HepG2 (cell line): ENCODE results near the gene URI1. TPM values are rescaled to one million over a fixed set of nuclear protein-coding genes. Genes with fewer than 3 reads are reported as not detected.

Source experiments
- ATAC-seq: fragments of 200-7000 bp; cut with Tn5 transposase; 3 replicates; pipeline ENCODE4 v1.9.1; 2020; ENCODE audit warnings: mild to moderate bottlenecking, moderate library complexity
- BruUV-seq: library from RNA; stranded (reverse); fragments of 400-500 nt; replicated peaks from 2 replicates; lab custom pipeline; 2021; lab: Mats Ljungman, UMichigan
- CTCF ChIA-PET: fragments of 300-600 bp; formaldehyde crosslinking; extraction: SDS; loops from one replicate; lab custom pipeline; 2021; ENCODE audit warnings: low total read pairs, inconsistent platforms, low intra/inter-chr PET ratio; lab: Yijun Ruan, JAX
- POLR2A ChIA-PET: fragments of 350-600 bp; sonication (Branson Sonifier 250); formaldehyde crosslinking; loops from one replicate; lab custom pipeline; 2020; ENCODE audit warnings: antibody characterized with exemption, inconsistent platforms; lab: Yijun Ruan, JAX
- DNase-seq: peaks from one replicate; pipeline ENCODE4 v3.0.0-alpha.2; 2015; ENCODE audit warnings: low spot score
- FAIRE-seq: peaks from 3 replicates; lab custom pipeline; 2011; peaks lifted over from hg19 to GRCh38; lab: Jason Lieb, UNC
- H2AFZ ChIP-seq: one replicate; pipeline ENCODE4 v1.6.1; 2011; ENCODE audit warnings: low read length, inconsistent platforms
- H3K27ac ChIP-seq: fragments of 300-600 bp; 3 replicates; pipeline ENCODE4 v1.8.0; 2011; ENCODE audit warnings: mixed run types, mild to moderate bottlenecking, mixed read lengths, low read length, inconsistent platforms; ENCODE audit not compliant: insufficient read depth; ENCODE audit errors: extremely low read length
- H3K27me3 ChIP-seq, 2 experiments: fragments of 200-600 bp in 1 of 2; 2 replicates in 1 of 2; 3 replicates in 1 of 2; pipeline versions ENCODE4 v1.6.0 to v1.8.0; 2011; ENCODE audit warnings: low read length in 2 of 2, mild to moderate bottlenecking in 2 of 2, moderate library complexity in 2 of 2, inconsistent platforms in 1 of 2; ENCODE audit not compliant: insufficient read depth in 2 of 2, control insufficient read depth in 1 of 2
- H3K36me3 ChIP-seq, 2 experiments: fragments of 200-600 bp in 1 of 2; replicated peaks in 1 of 2; 2 replicates in 1 of 2; 3 replicates in 1 of 2; pipeline versions ENCODE4 v1.5.1 to v1.8.0; 2011; ENCODE audit warnings: low read length in 2 of 2, inconsistent platforms in 1 of 2; ENCODE audit not compliant: insufficient read depth in 2 of 2, control insufficient read depth in 1 of 2
- H3K4me1 ChIP-seq: 2 replicates; pipeline ENCODE4 v1.5.1; 2012; ENCODE audit warnings: low read length, inconsistent platforms; ENCODE audit not compliant: insufficient read depth
- H3K4me2 ChIP-seq: 2 replicates; pipeline ENCODE4 v1.6.0; 2011; ENCODE audit warnings: low read depth, low read length, inconsistent platforms
- H3K4me3 ChIP-seq, 3 experiments: fragments of 200-600 bp in 1 of 3; sonication (generic), shearing (Covaris generic) in 1 of 3; replicated peaks in 1 of 3; 2 replicates each; pipeline ENCODE4 v1.5.1; 2011 to 2016; ENCODE audit warnings: low read length in 3 of 3, inconsistent platforms in 2 of 3, low read depth in 2 of 3, mild to moderate bottlenecking in 2 of 3, control low read depth in 1 of 3, mixed read lengths in 1 of 3; ENCODE audit not compliant: insufficient read depth in 1 of 3
- H3K79me2 ChIP-seq: one replicate; pipeline ENCODE4 v1.6.1; 2011; ENCODE audit warnings: low read length, inconsistent platforms; ENCODE audit not compliant: insufficient read depth
- H3K9ac ChIP-seq: 2 replicates; pipeline ENCODE4 v1.6.0; 2011; ENCODE audit warnings: mild to moderate bottlenecking, low read depth, low read length, inconsistent platforms; ENCODE audit not compliant: insufficient read depth
- H3K9me3 ChIP-seq: 2 replicates; pipeline ENCODE4 v1.5.1; 2012; ENCODE audit warnings: mild to moderate bottlenecking, low read length
- H4K20me1 ChIP-seq: 2 replicates; pipeline ENCODE4 v1.6.0; 2011; ENCODE audit warnings: inconsistent platforms, mild to moderate bottlenecking, low read length, moderate library complexity; ENCODE audit not compliant: insufficient read depth
- CTCF ChIP-seq: sonication (generic); formaldehyde crosslinking; IDR thresholded peaks from 2 replicates; pipeline ENCODE4 v1.5.0; 2020; ENCODE audit warnings: mild to moderate bottlenecking, missing genetic modification reagents, moderate library complexity
- MAFF ChIP-seq: IDR thresholded peaks from 2 replicates; pipeline ENCODE4 v1.6.1; 2011; ENCODE audit warnings: low read depth, low read length, improper control_type of control experiment
- MAFK ChIP-seq, 2 experiments: IDR thresholded peaks in 1 of 2; conservative IDR thresholded peaks in 1 of 2; 2 replicates each; pipeline ENCODE4 v1.6.1; 2011; ENCODE audit warnings: improper control_type of control experiment in 2 of 2, low read length in 2 of 2
- STAG1 ChIP-seq: sonication (generic); formaldehyde crosslinking; IDR thresholded peaks from 2 replicates; pipeline ENCODE4 v1.4.0; 2020; ENCODE audit warnings: missing genetic modification reagents
- THRA ChIP-seq: sonication (generic); formaldehyde crosslinking; IDR thresholded peaks from 2 replicates; pipeline ENCODE4 v1.4.0; 2020; ENCODE audit warnings: missing genetic modification reagents, borderline replicate concordance
- ZIK1 ChIP-seq: sonication (generic); formaldehyde crosslinking; IDR thresholded peaks from 2 replicates; pipeline ENCODE4 v1.5.0; 2020; ENCODE audit warnings: mild to moderate bottlenecking, low read depth, missing genetic modification reagents, borderline replicate concordance
- WGBS: methylation state at CpG from one replicate; pipeline ENCODE4 v1.1.6; 2017; ENCODE audit warnings: low lambda C conversion rate; 5-methylcytosine and 5-hydroxymethylcytosine counted together
- in situ Hi-C: cut with HindIII; loops from 2 replicates; pipeline ENCODE4 v1.10.0; 2017; ENCODE audit warnings: low pct_unique_long_range_greater_than_20kb; ENCODE audit not compliant: extremely low pct_ligation_motif_present
- intact Hi-C: fragments of 100-400 bp; cut with micrococcal nuclease; formaldehyde crosslinking; loops from one replicate; pipeline ENCODE4 v1.10.0; 2022; ENCODE audit not compliant: unreplicated experiment
- polyA plus RNA-seq, 8 experiments: library from polyadenylated mRNA; depleted of rRNA in 3 of 8; stranded (reverse) in 7 of 8; unstranded in 1 of 8; fragments of >200 nt; fragmentation: Illumina TruSeq in 4 of 8; extraction: Trizol in 4 of 8; gene quantifications; 2 replicates each; pipeline versions ENCODE4 v1.2.1 to v1.2.3, GENCODE V29; 2011 to 2016; ENCODE audit warnings: low read depth in 4 of 8, missing spikeins in 1 of 8, mixed read lengths in 1 of 8; ENCODE audit not compliant: insufficient read depth in 1 of 8
- total RNA-seq, 5 experiments: library from RNA; depleted of rRNA; stranded (reverse); fragments of >200 nt; fragmentation: Illumina TruSeq; extraction: Trizol; gene quantifications; 2 replicates each; pipeline ENCODE4 v1.2.3, GENCODE V29; 2016; ENCODE audit warnings: low read depth in 1 of 5
- TF ChIP-seq, protein P1 (sequence below): sonication (generic); formaldehyde crosslinking; IDR thresholded peaks from 2 replicates; pipeline ENCODE4 v1.8.0; 2022; ENCODE audit warnings: mild to moderate bottlenecking, missing genetic modification reagents; ENCODE audit not compliant: insufficient replicate concordance

Gene URI1
- total and polyA plus RNA-seq, 2 of the 13 experiments (the other 11 are each of a cell fraction or from before 2014, with no cell fraction given): 43.6 to 67.9 TPM

GRCh38 chr19:30044273-30045248 lies 102.5 kb downstream of the URI1 start:
- no peak overlapping the region for H3K27ac ChIP-seq
- ChIA-PET CTCF (no interaction called here), POLR2A (no interaction called here)
- H3K27me3 ChIP-seq: no peaks in the 10 kb centered on the region
- no peaks in the 10 kb centered on the region for H3K9me3 ChIP-seq
- in situ Hi-C loops (no loop called here), intact Hi-C loops (no loop called here)
- no peak overlapping the region for H3K4me2 ChIP-seq
- no peak for TF ChIP-seq ZIK1 (CRISPR knock-in tag)
- H3K79me2 ChIP-seq: no peaks in the 10 kb centered on the region
- H3K4me1 ChIP-seq: no peaks in the 10 kb centered on the region
- H2AFZ ChIP-seq: no peak overlapping the region
- BruUV-seq: no TSS peak
- no peak for DNase-seq
- H3K36me3 ChIP-seq: no peaks in the 10 kb centered on the region
- H3K4me3 ChIP-seq: no peak overlapping the region
- 95% methylated on average over 13 of the region's 13 CpGs for WGBS
- no peak for FAIRE-seq
- no peak overlapping the region for H3K9ac ChIP-seq
- H4K20me1 ChIP-seq: no peaks in the 10 kb centered on the region
- ATAC-seq: no peak

DNA sequence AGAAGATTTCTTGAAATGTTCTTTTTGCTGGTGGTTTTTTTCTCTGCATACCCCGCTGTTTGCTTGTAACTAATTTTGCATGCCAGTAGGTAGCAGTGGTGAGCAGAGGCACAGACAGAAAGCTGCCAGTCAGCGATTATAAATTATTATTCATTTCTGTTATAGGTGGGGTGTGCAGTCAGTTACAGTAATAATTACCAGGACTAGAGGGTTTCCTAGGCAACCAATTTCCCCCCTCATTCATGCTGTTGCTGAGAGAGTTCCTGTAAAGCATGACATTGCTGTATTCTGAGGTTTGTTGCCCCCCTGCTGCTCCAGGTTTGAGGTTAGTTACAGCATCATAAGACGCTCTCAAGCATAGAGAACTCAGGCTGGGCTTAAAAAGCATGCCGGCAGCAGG lies 104.5 kb downstream of the URI1 start:
- Histone ChIP-seq H2AFZ (no peak overlapping the region), H3K36me3 (no peaks in the 10 kb centered on the region), H3K27me3 (no peaks in the 10 kb centered on the region), H3K79me2 (no peaks in the 10 kb centered on the region), H3K4me1 (no peaks in the 10 kb centered on the region)
- 85% methylated on average over 4 of the region's 4 CpGs for WGBS
- no peak for FAIRE-seq
- in situ Hi-C loops: no loop called here
- no peak for TF ChIP-seq THRA (CRISPR knock-in tag)
- TF ChIP-seq MAFK (conservative IDR thresholded peaks at IDR 0.05 in 1 of 2, IDR thresholded peaks at IDR 0.05 in 1 of 2; ENCODE audit: low read length in 2 of 2): peak; percentile 71 to 84
- TF ChIP-seq CTCF: peak; percentile 30; the same call in 1 of the 2 replicates
- TF ChIP-seq, protein P1, sequence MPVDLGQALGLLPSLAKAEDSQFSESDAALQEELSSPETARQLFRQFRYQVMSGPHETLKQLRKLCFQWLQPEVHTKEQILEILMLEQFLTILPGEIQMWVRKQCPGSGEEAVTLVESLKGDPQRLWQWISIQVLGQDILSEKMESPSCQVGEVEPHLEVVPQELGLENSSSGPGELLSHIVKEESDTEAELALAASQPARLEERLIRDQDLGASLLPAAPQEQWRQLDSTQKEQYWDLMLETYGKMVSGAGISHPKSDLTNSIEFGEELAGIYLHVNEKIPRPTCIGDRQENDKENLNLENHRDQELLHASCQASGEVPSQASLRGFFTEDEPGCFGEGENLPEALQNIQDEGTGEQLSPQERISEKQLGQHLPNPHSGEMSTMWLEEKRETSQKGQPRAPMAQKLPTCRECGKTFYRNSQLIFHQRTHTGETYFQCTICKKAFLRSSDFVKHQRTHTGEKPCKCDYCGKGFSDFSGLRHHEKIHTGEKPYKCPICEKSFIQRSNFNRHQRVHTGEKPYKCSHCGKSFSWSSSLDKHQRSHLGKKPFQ: no peak
- TF ChIP-seq MAFF: peak; percentile 71; the same call in 1 of the 2 replicates
- TF ChIP-seq STAG1: peak; percentile 15; the same call in 1 of the 2 replicates
- TF ChIP-seq, all 625 proteins: peak for 4
- BruUV-seq: no TSS peak
- H3K4me2 ChIP-seq: no peak overlapping the region
- ATAC-seq (no peak; the same call in 2 of the 3 replicates), DNase-seq (no peak)
- H4K20me1 ChIP-seq: no peaks in the 10 kb centered on the region
- POLR2A ChIA-PET: no interaction called here
- CTCF ChIA-PET: no interaction called here
- H3K9me3 ChIP-seq: no peaks in the 10 kb centered on the region
- no peak overlapping the region for H3K27ac ChIP-seq
- H3K9ac ChIP-seq: no peak overlapping the region
- no peak overlapping the region for H3K4me3 ChIP-seq
- intact Hi-C loops: no loop called here
